B cell (primary cell): ENCODE data around the gene COG6. TPM values are rescaled to one million over a fixed set of nuclear protein-coding genes. Genes with fewer than 3 reads are reported as not detected.

Source experiments
- ATAC-seq: fragments of 200-7000 bp; cut with Tn5 transposase; one replicate; pipeline ENCODE4 v1.10.0; 2021; ENCODE audit warnings: low read depth, mild to moderate bottlenecking, moderate number of reproducible peaks, moderate library complexity
- CTCF ChIA-PET: fragments of 350-600 bp; sonication (Branson Sonifier 250); formaldehyde crosslinking; loops from one replicate; lab custom pipeline; 2021; ENCODE audit warnings: antibody characterized with exemption, inconsistent platforms; lab: Charles Lee
- POLR2A ChIA-PET: fragments of 350-600 bp; sonication (Branson Sonifier 250); formaldehyde crosslinking; loops from one replicate; lab custom pipeline; 2021; ENCODE audit warnings: antibody characterized with exemption; lab: Charles Lee
- DNase-seq: peaks from one replicate; pipeline ENCODE4 v3.0.0; 2013
- H2AFZ ChIP-seq: 2 replicates; pipeline ENCODE4 v1.6.1; 2012; ENCODE audit warnings: mild to moderate bottlenecking, low read depth, low read length; ENCODE audit not compliant: insufficient read depth, poor library complexity, severe bottlenecking
- H3K27ac ChIP-seq, 2 donors: 1 replicate in 1 of 2; 2 replicates in 1 of 2; pipeline ENCODE4 v1.5.1; 2012 to 2013; ENCODE audit warnings: low read length in 2 of 2, mild to moderate bottlenecking in 2 of 2, moderate library complexity in 1 of 2
- H3K27me3 ChIP-seq, 4 experiments: fragments of 200-600 bp in 1 of 4; sonication (generic) in 1 of 4; replicated peaks in 1 of 4; 1 replicate in 2 of 4; 2 replicates in 2 of 4; pipeline versions ENCODE4 v1.6.1 to v1.7.0; 2013 to 2016; ENCODE audit warnings: low read length in 3 of 4, mild to moderate bottlenecking in 2 of 4, mixed read lengths in 1 of 4, moderate library complexity in 1 of 4; ENCODE audit not compliant: insufficient read depth in 4 of 4, control insufficient read depth in 3 of 4; ENCODE audit errors: control extremely low read depth in 1 of 4
- H3K36me3 ChIP-seq, 2 experiments: replicated peaks in 1 of 2; 1 replicate in 1 of 2; 2 replicates in 1 of 2; pipeline versions ENCODE4 v1.6.1 to v1.7.1; 2013; ENCODE audit warnings: low read length in 1 of 2; ENCODE audit not compliant: insufficient read depth in 2 of 2, control insufficient read depth in 1 of 2; ENCODE audit errors: control extremely low read depth in 1 of 2, extremely low read depth in 1 of 2
- H3K4me1 ChIP-seq, 2 donors: fragments of 200-600 bp in 1 of 2; sonication (generic) in 1 of 2; 1 replicate in 1 of 2; 2 replicates in 1 of 2; pipeline versions ENCODE4 v1.5.1 to v1.6.1; 2013 to 2017; ENCODE audit warnings: low read length in 2 of 2; ENCODE audit not compliant: control insufficient read depth in 2 of 2, insufficient read depth in 2 of 2
- H3K4me2 ChIP-seq: replicated peaks from 2 replicates; pipeline ENCODE3; 2012; ENCODE audit warnings: mild to moderate bottlenecking, low read depth, low read length; ENCODE audit not compliant: poor library complexity, severe bottlenecking
- H3K4me3 ChIP-seq, 5 experiments: fragments of 200-600 bp in 1 of 5; sonication (generic) in 1 of 5; 1 replicate in 3 of 5; 2 replicates in 2 of 5; pipeline versions ENCODE4 v1.5.1 to v1.7.0; 2011 to 2016; ENCODE audit warnings: low read length in 4 of 5, mild to moderate bottlenecking in 4 of 5, low read depth in 2 of 5, control low read depth in 1 of 5, moderate library complexity in 1 of 5; ENCODE audit not compliant: insufficient read depth in 1 of 5; ENCODE audit errors: control extremely low read depth in 1 of 5, extremely low read depth in 1 of 5
- H3K79me2 ChIP-seq: fragments of 200-600 bp; sonication (generic); one replicate; pipeline ENCODE4 v1.6.0; 2016; ENCODE audit warnings: low read length; ENCODE audit not compliant: control insufficient read depth, insufficient read depth
- H3K9ac ChIP-seq: fragments of 200-600 bp; sonication (generic); 2 replicates; pipeline ENCODE4 v1.6.1; 2017; ENCODE audit warnings: mild to moderate bottlenecking, low read length, moderate library complexity
- H3K9me3 ChIP-seq, 3 donors: one replicate each; pipeline versions ENCODE4 v1.6.1 to v1.7.1; 2013; ENCODE audit warnings: low read length in 2 of 3; ENCODE audit not compliant: control insufficient read depth in 2 of 3, insufficient read depth in 1 of 3; ENCODE audit errors: control extremely low read depth in 1 of 3
- H4K20me1 ChIP-seq: 2 replicates; pipeline ENCODE4 v1.6.0; 2012; ENCODE audit warnings: mild to moderate bottlenecking, low read length; ENCODE audit not compliant: insufficient read depth, control insufficient read depth, poor library complexity, severe bottlenecking
- H3K27ac Mint-ChIP-seq: one replicate; pipeline ENCODE4 v1.8.0; 2021; ENCODE audit warnings: mixed read lengths
- H3K27me3 Mint-ChIP-seq: one replicate; pipeline ENCODE4 v1.8.0; 2021; ENCODE audit warnings: mixed read lengths
- H3K4me1 Mint-ChIP-seq: one replicate; pipeline ENCODE4 v1.8.0; 2021; ENCODE audit warnings: mixed read lengths
- H3K4me3 Mint-ChIP-seq: one replicate; pipeline ENCODE4 v1.8.0; 2021; ENCODE audit warnings: mixed read lengths
- H3K9me3 Mint-ChIP-seq: one replicate; pipeline ENCODE4 v1.8.0; 2022; ENCODE audit warnings: mixed read lengths; ENCODE audit not compliant: insufficient read depth
- EZH2 ChIP-seq: IDR thresholded peaks from 2 replicates; pipeline ENCODE4 v1.6.1; 2012; ENCODE audit warnings: borderline replicate concordance, low read depth, mild to moderate bottlenecking, moderate library complexity, low read length; ENCODE audit not compliant: insufficient read depth, poor library complexity, severe bottlenecking
- WGBS: methylation state at CpG from one replicate; pipeline ENCODE4 v1.1.5; 2013; ENCODE audit warnings: missing lambda C conversion rate; ENCODE audit not compliant: insufficient coverage; 5-methylcytosine and 5-hydroxymethylcytosine counted together
- intact Hi-C: fragments of 100-400 bp; cut with micrococcal nuclease; formaldehyde crosslinking; loops from one replicate; pipeline ENCODE4 v1.10.0; 2022
- polyA plus RNA-seq: library from polyadenylated mRNA; depleted of rRNA; stranded (reverse); fragments of >200 nt; gene quantifications from 2 replicates; pipeline ENCODE4 v1.2.3, GENCODE V29; 2012
- total RNA-seq, 2 donors: library from RNA; stranded (reverse); fragments of 120-200 nt in 1 of 2; gene quantifications; 1 replicate in 1 of 2; 2 replicates in 1 of 2; pipeline versions ENCODE4 v1.2.3 to v1.2.4, GENCODE V29; 2013 to 2022
- TF ChIP-seq, protein P1 (sequence below): fragments of 200-600 bp; IDR thresholded peaks from one replicate; pipeline ENCODE4 v1.8.0; 2022; ENCODE audit warnings: antibody characterized with exemption, mild to moderate bottlenecking

COG6 gene
- total and polyA plus RNA-seq, 2 donors (not counting 1 experiment from before 2014, with no cell fraction given): 7.7 to 49.9 TPM

GRCh38 chr13:39773833-39774232, 118.4 kb downstream of the COG6 start:
- no peak for TF ChIP-seq EZH2
- TF ChIP-seq, protein P1, sequence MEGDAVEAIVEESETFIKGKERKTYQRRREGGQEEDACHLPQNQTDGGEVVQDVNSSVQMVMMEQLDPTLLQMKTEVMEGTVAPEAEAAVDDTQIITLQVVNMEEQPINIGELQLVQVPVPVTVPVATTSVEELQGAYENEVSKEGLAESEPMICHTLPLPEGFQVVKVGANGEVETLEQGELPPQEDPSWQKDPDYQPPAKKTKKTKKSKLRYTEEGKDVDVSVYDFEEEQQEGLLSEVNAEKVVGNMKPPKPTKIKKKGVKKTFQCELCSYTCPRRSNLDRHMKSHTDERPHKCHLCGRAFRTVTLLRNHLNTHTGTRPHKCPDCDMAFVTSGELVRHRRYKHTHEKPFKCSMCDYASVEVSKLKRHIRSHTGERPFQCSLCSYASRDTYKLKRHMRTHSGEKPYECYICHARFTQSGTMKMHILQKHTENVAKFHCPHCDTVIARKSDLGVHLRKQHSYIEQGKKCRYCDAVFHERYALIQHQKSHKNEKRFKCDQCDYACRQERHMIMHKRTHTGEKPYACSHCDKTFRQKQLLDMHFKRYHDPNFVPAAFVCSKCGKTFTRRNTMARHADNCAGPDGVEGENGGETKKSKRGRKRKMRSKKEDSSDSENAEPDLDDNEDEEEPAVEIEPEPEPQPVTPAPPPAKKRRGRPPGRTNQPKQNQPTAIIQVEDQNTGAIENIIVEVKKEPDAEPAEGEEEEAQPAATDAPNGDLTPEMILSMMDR: no peak
- H3K27ac ChIP-seq: no peak overlapping the region
- no peak for DNase-seq
- ChIA-PET POLR2A (no interaction called here), CTCF (no interaction called here)
- Mint-ChIP-seq H3K4me1 (no peaks in the 10 kb centered on the region), H3K9me3 (no peaks in the 10 kb centered on the region), H3K27ac (no peak overlapping the region), H3K27me3 (no peaks in the 10 kb centered on the region), H3K4me3 (no peak overlapping the region)
- no peak overlapping the region for H3K4me2 ChIP-seq
- H3K27me3 ChIP-seq: no peaks in the 10 kb centered on the region
- H3K36me3 ChIP-seq: no peaks in the 10 kb centered on the region
- no peak for ATAC-seq
- no peak overlapping the region for H2AFZ ChIP-seq
- WGBS: 82% methylated on average over 2 of the region's 4 CpGs
- peaks cover 0 to 4% (median 0%) of the 10 kb centered on the region in 3 donors for H3K9me3 ChIP-seq
- intact Hi-C loops: no loop called here
- H3K4me3 ChIP-seq: no peak overlapping the region
- H3K9ac ChIP-seq: no peak overlapping the region
- H3K4me1 ChIP-seq: no peaks in the 10 kb centered on the region
- no peaks in the 10 kb centered on the region for H3K79me2 ChIP-seq
- no peaks in the 10 kb centered on the region for H4K20me1 ChIP-seq

DNA sequence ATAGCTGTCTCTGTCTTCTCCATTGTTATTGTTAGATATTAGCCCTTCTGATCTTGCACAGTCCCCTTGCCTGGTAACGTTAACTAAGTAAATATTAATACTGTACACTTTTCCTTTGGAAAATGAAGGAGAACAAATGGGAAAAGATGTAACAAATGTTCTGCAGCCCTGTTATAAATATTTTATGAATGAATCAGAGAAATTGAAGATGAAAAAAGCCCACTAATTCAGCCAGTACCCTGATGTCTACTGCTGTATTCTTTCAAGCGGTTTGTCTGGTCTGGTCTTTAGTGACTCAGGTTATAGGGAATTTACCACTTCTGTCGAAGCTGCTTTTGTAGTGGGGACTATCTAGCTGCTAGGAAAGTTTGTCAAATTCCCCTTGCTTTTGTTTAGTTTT, 121.0 kb downstream of the COG6 start:
- no peak for TF ChIP-seq EZH2
- TF ChIP-seq, protein P1: no peak
- POLR2A ChIA-PET: no interaction called here
- Histone ChIP-seq H3K27me3 (no peaks in the 10 kb centered on the region), H3K4me1 (no peaks in the 10 kb centered on the region), H3K9me3 (peaks cover 0 to 4% (median 0%) of the 10 kb centered on the region in 3 donors), H3K36me3 (no peaks in the 10 kb centered on the region), H3K9ac (no peak overlapping the region), H3K4me3 (no peak overlapping the region), H3K4me2 (no peak overlapping the region), H2AFZ (no peak overlapping the region), H3K79me2 (no peaks in the 10 kb centered on the region), H4K20me1 (no peaks in the 10 kb centered on the region), H3K27ac (no peak overlapping the region)
- H3K4me1 Mint-ChIP-seq: no peaks in the 10 kb centered on the region
- CTCF ChIA-PET: interaction anchor here (0.6 kb wide), 1 partner anchor 770 kb away, joined by 3 read pairs; no protein-coding TSS in a partner anchor
- intact Hi-C loops: no loop called here
- H3K4me3 Mint-ChIP-seq: no peak overlapping the region
- ATAC-seq (no peak), DNase-seq (no peak)
- no CpG with 5 or more reads among the region's 3 CpGs for WGBS
- no peak overlapping the region for H3K27ac Mint-ChIP-seq
- H3K27me3 Mint-ChIP-seq: no peaks in the 10 kb centered on the region
- no peaks in the 10 kb centered on the region for H3K9me3 Mint-ChIP-seq
